Measurements from ENCODE around the gene CDC25B. TPM values are rescaled to one million over a fixed set of nuclear protein-coding genes. Genes with fewer than 3 reads are reported as not detected.
A peak's percentile ranks its signal among the peaks of the same experiment; 100 is the strongest.

Gene CDC25B
- polyA plus RNA-seq, 2 of the 4 experiments (the other 2 are of a cell fraction): 136 to 150 TPM

- TF ChIP-seq TP53 (CRISPR knock-in tag; IDR thresholded peaks at IDR 0.05): peak; percentile 46; the same call in 1 of the 2 replicates
- TF ChIP-seq JUN (IDR thresholded peaks at IDR 0.05): peak; percentile 20 to 64; a peak in 4 of 5 replicates
- no peak for TF ChIP-seq ATOH8 (CRISPR knock-in tag; IDR thresholded peaks at IDR 0.05; ENCODE audit: low read depth)
- no peak for TF ChIP-seq NFE2L2 (conservative IDR thresholded peaks at IDR 0.05; ENCODE audit: low read length)
- TF ChIP-seq ESRRA (IDR thresholded peaks at IDR 0.05; ENCODE audit: borderline replicate concordance, low read length): no peak
- no peak for TF ChIP-seq RCOR1 (IDR thresholded peaks at IDR 0.05; ENCODE audit: low read depth, low read length)
- TF ChIP-seq NPAS2 (CRISPR knock-in tag; IDR thresholded peaks at IDR 0.05; ENCODE audit: borderline replicate concordance): no peak
- TF ChIP-seq KDM5A (IDR thresholded peaks at IDR 0.05): 0 out of 2 replicates have a peak, but pooled peaks have one; percentile 8
- TF ChIP-seq E2F6 (IDR thresholded peaks at IDR 0.05; ENCODE audit: borderline replicate concordance, low read depth): peak; percentile 92
- TF ChIP-seq POLR2AphosphoS2 (conservative IDR thresholded peaks at IDR 0.05; ENCODE audit: low read length): no peak
- no peak for TF ChIP-seq EHF (CRISPR knock-in tag; IDR thresholded peaks at IDR 0.05)
- TF ChIP-seq CTCF (IDR thresholded peaks at IDR 0.05): no peak; the same call in 2 of the 3 replicates
- no peak for TF ChIP-seq ZC3H11A (IDR thresholded peaks at IDR 0.05)
- peak; percentile 97 for TF ChIP-seq USF2 (IDR thresholded peaks at IDR 0.05)
- peak; percentile 74; the same call in 1 of the 2 replicates for TF ChIP-seq TFCP2L1 (CRISPR knock-in tag; IDR thresholded peaks at IDR 0.05)
- TF ChIP-seq MAX (IDR thresholded peaks at IDR 0.05): peak; percentile 98
- no peak for TF ChIP-seq HES2 (IDR thresholded peaks at IDR 0.05)
- no peak for TF ChIP-seq ZNF302 (CRISPR knock-in tag; IDR thresholded peaks at IDR 0.05)
- no peak for TF ChIP-seq EHMT2 (IDR thresholded peaks at IDR 0.05; ENCODE audit: low read depth)
- no peak for TF ChIP-seq HOXB13 (CRISPR knock-in tag; IDR thresholded peaks at IDR 0.05; ENCODE audit: low read depth)
- no peak for TF ChIP-seq MAFK (IDR thresholded peaks at IDR 0.05; ENCODE audit: partially characterized antibody)
- no peak for TF ChIP-seq HOXA7 (CRISPR knock-in tag; IDR thresholded peaks at IDR 0.05)
- no peak; the same call in 1 of the 2 replicates for TF ChIP-seq CHD4 (IDR thresholded peaks at IDR 0.05; ENCODE audit: borderline replicate concordance)
- TF ChIP-seq ZSCAN20 (CRISPR knock-in tag; IDR thresholded peaks at IDR 0.05): no peak
- peak; percentile 58; the same call in 1 of the 2 replicates for TF ChIP-seq MYC (IDR thresholded peaks at IDR 0.05; ENCODE audit: borderline replicate concordance, low read length)
- no peak for TF ChIP-seq CEBPB (IDR thresholded peaks at IDR 0.05)
- TF ChIP-seq SMC3 (IDR thresholded peaks at IDR 0.05): no peak
- TF ChIP-seq BCL3 (IDR thresholded peaks at IDR 0.05): peak; percentile 72; the same call in 2 of the 3 replicates
Observed at GRCh38 chr20:3767427-3768341, 28.4 kb upstream of the CDC25B start, which contains the start of gene ADISSP (continued).
